Calu3 (cell line): Measurements from ENCODE around the gene STAB1. TPM values are rescaled to one million over a fixed set of nuclear protein-coding genes. Genes with fewer than 3 reads are reported as not detected.

Experiments used
- BruUV-seq: library from RNA; stranded (reverse); fragments of 400-500 nt; replicated peaks from 2 replicates; lab custom pipeline; 2021; lab: Mats Ljungman, UMichigan
- CTCF ChIA-PET: fragments of 300-600 bp; sonication (Branson Sonifier 250); formaldehyde crosslinking; loops from one replicate; lab custom pipeline; 2022; ENCODE audit warnings: antibody characterized with exemption; lab: Charles Lee
- DNase-seq: peaks from one replicate; pipeline ENCODE4 v3.0.0; 2022
- H3K27ac Mint-ChIP-seq: one replicate; pipeline ENCODE4 v1.8.0; 2022; ENCODE audit warnings: mixed read lengths; ENCODE audit not compliant: unreplicated experiment
- H3K27me3 Mint-ChIP-seq: one replicate; pipeline ENCODE4 v1.8.0; 2022; ENCODE audit warnings: mixed read lengths; ENCODE audit not compliant: unreplicated experiment
- H3K36me3 Mint-ChIP-seq: one replicate; pipeline ENCODE4 v1.8.0; 2022; ENCODE audit warnings: mild to moderate bottlenecking, moderate library complexity, mixed read lengths; ENCODE audit not compliant: insufficient read depth, unreplicated experiment
- H3K4me1 Mint-ChIP-seq: one replicate; pipeline ENCODE4 v1.8.0; 2022; ENCODE audit warnings: mild to moderate bottlenecking, low read depth, mixed read lengths; ENCODE audit not compliant: unreplicated experiment
- H3K4me3 Mint-ChIP-seq: one replicate; pipeline ENCODE4 v1.8.0; 2022; ENCODE audit warnings: mild to moderate bottlenecking, low read depth, moderate library complexity, mixed read lengths; ENCODE audit not compliant: unreplicated experiment
- H3K9me3 Mint-ChIP-seq: one replicate; pipeline ENCODE4 v1.8.0; 2022; ENCODE audit warnings: low read depth, mixed read lengths; ENCODE audit not compliant: unreplicated experiment
- intact Hi-C: fragments of 100-400 bp; cut with micrococcal nuclease; formaldehyde crosslinking; loops from one replicate; pipeline ENCODE4 v1.10.0; 2022; ENCODE audit not compliant: unreplicated experiment
- total RNA-seq: library from RNA; stranded (reverse); gene quantifications from 2 replicates; pipeline ENCODE4 v1.2.3, GENCODE V29; 2022
- TF ChIP-seq, protein P1 (sequence below): fragments of 200-600 bp; IDR thresholded peaks from one replicate; pipeline ENCODE4 v1.8.0; 2022; ENCODE audit warnings: antibody characterized with exemption; ENCODE audit not compliant: unreplicated experiment

Gene STAB1
- total RNA-seq, 1 experiment from 2014 or later = 0.26 TPM

DNA sequence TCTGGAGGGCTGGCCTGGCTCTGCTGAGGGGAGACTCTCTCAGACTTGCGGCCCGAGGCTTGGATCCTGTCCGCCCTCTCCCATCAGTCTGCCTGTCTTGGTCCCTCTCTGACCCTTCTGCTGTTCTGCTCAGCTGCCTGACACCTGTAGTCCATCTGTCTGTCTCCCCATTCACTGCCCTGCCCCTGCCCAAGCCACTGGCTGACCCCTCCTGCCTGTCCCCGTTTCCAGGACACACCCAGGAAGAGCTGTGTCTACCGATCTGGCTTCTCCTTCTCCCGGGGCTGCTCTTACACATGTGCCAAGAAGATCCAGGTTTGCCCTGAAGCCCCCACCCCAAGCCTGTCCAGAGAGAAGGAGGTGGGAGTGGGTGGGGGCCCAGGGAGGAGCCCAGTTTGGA lies 20.1 kb downstream of the STAB1 start:
- peaks cover 51% of the 10 kb centered on the region for H3K27me3 Mint-ChIP-seq
- intact Hi-C loops = no loop called here
- no peak overlapping the region for H3K27ac Mint-ChIP-seq
- TF ChIP-seq, protein P1, sequence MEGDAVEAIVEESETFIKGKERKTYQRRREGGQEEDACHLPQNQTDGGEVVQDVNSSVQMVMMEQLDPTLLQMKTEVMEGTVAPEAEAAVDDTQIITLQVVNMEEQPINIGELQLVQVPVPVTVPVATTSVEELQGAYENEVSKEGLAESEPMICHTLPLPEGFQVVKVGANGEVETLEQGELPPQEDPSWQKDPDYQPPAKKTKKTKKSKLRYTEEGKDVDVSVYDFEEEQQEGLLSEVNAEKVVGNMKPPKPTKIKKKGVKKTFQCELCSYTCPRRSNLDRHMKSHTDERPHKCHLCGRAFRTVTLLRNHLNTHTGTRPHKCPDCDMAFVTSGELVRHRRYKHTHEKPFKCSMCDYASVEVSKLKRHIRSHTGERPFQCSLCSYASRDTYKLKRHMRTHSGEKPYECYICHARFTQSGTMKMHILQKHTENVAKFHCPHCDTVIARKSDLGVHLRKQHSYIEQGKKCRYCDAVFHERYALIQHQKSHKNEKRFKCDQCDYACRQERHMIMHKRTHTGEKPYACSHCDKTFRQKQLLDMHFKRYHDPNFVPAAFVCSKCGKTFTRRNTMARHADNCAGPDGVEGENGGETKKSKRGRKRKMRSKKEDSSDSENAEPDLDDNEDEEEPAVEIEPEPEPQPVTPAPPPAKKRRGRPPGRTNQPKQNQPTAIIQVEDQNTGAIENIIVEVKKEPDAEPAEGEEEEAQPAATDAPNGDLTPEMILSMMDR = no peak
- no TSS peak for BruUV-seq
- no peaks in the 10 kb centered on the region for H3K9me3 Mint-ChIP-seq
- H3K4me3 Mint-ChIP-seq = no peak overlapping the region
- no peaks in the 10 kb centered on the region for H3K36me3 Mint-ChIP-seq
- CTCF ChIA-PET = no interaction called here
- H3K4me1 Mint-ChIP-seq = peaks cover 2% of the 10 kb centered on the region
- no peak for DNase-seq

DNA sequence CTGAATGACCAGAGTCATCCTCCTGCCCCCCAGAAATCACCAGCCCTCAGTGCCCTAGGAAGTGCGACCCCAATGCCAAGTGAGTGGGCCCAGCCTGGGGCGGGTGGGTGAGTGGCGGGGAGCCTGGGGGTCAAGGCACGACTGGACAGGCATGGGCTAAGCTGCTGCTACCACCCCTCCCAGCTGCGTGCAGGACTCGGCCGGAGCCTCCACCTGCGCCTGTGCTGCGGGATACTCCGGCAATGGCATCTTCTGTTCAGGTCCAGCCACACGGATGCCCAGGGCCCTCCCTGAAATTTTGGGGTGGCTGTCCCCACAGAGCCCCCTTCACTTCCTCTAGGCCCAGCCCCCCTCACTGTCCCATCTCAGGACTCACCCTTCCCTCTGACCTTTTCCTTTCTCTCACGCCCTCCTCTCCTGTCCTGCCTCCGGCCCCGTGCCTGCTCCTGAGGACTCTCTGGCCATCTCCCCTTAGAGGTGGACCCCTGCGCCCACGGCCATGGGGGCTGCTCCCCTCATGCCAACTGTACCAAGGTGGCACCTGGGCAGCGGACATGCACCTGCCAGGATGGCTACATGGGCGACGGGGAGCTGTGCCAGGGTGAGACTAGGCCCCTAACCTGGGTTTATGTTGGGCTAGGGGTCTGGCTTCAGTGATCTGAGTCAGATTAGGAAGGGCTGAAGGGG lies 21.5 kb downstream of the STAB1 start:
- CTCF ChIA-PET = no interaction called here

DNA sequence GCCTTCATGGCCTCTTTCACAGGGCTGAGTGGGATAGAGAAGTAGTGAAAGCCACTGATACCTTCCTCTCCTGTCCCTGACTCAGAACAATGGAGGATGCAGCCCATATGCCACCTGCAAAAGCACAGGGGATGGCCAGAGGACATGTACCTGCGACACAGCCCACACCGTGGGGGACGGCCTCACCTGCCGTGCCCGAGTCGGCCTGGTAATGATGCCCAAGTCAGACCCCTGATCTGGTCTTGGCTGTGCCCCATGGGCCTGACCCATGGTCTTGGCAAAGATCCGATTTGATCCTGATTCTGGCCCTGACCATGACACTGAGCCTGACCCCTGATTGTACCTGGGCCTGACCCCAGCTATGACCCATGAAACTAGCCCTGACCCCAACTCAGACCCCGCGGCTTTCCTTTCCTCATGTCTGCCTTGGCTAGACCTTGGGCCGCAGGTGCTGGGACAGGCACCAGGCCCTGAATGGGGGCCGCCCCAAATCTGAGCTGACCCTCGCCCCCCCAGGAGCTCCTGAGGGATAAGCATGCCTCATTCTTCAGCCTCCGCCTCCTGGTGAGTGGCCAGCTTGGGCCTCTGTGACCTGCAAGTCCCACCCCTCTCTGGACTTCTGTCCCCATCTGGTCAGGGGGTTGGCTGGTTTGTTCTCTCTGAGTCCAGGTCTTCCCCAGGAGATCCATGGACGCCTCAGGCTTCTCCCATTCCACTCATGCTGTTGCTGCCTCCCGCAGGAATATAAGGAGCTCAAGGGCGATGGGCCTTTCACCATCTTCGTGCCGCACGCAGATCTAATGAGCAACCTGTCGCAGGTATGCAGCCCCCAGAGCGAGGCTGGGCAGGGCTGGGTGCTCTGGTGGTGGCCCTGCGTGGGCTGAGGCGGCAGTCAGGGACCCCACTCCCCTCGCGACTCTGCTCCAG lies 22.9 kb downstream of the STAB1 start:
- Mint-ChIP-seq H3K36me3 (peaks cover 4% of the 10 kb centered on the region), H3K4me1 (no peaks in the 10 kb centered on the region), H3K27me3 (peaks cover 24% of the 10 kb centered on the region), H3K27ac (no peak overlapping the region), H3K4me3 (no peak overlapping the region), H3K9me3 (no peaks in the 10 kb centered on the region)
- DNase-seq = no peak
- CTCF ChIA-PET = interaction anchor here (0.5 to 0.6 kb wide), 2 partner anchors 21 to 49 kb away, joined by 4 to 5 read pairs; no protein-coding TSS in a partner anchor
- intact Hi-C loops = no loop called here
- no TSS peak for BruUV-seq
- TF ChIP-seq, protein P1 = no peak

More for the DNA sequence above, 21.5 kb downstream of the STAB1 start:
- H3K9me3 Mint-ChIP-seq = no peaks in the 10 kb centered on the region
- no peak overlapping the region for H3K27ac Mint-ChIP-seq
- DNase-seq = no peak
- no peaks in the 10 kb centered on the region for H3K36me3 Mint-ChIP-seq
- intact Hi-C loops = no loop called here
- TF ChIP-seq, protein P1 = no peak
- H3K4me1 Mint-ChIP-seq = no peaks in the 10 kb centered on the region
- no peak overlapping the region for H3K4me3 Mint-ChIP-seq
- no TSS peak for BruUV-seq
- peaks cover 38% of the 10 kb centered on the region for H3K27me3 Mint-ChIP-seq

DNA sequence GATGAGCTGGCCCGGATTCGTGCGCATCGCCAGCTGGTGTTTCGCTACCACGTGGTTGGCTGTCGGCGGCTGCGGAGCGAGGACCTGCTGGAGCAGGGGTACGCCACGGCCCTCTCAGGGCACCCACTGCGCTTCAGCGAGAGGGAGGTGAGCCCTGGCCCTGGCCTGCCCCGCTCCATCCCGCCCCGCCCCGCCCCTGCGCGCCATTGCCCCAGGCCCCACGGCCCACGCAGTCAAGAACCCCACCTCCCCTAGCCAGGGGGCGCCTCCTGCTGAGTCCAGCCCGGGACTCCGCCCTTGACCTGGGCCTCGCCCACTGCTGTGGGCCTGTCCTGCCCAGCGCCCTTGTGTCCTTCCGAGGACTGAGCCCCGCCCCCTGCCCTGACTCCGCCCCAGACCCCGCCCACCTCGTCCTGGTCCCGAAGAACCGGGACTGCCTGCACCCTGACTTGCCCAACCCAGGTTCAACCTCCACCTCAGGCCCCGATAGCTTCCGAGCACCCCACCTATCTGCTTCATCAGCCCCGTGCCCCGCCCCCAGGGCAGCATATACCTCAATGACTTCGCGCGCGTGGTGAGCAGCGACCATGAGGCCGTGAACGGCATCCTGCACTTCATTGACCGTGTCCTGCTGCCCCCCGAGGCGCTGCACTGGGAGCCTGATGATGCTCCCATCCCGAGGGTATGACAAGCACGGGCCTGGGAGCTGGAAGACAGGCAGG lies 23.7 kb downstream of the STAB1 start:
- Mint-ChIP-seq H3K27me3 (peaks cover 24% of the 10 kb centered on the region), H3K27ac (no peak overlapping the region), H3K36me3 (peaks cover 10% of the 10 kb centered on the region), H3K4me1 (no peaks in the 10 kb centered on the region), H3K4me3 (peak overlapping the region; percentile 20), H3K9me3 (no peaks in the 10 kb centered on the region)
- CTCF ChIA-PET = no interaction called here
- BruUV-seq = no TSS peak
- TF ChIP-seq, protein P1 = no peak
- intact Hi-C loops = no loop called here
- DNase-seq = no peak
